ACHN (cell line): ENCODE data around the gene TST.

Source experiments
- DNase-seq: peaks from one replicate; pipeline ENCODE4 v3.0.0-alpha.2; 2015
- in situ Hi-C: cut with HindIII; loops from 2 replicates; pipeline ENCODE4 v1.10.0; 2017; ENCODE audit warnings: low sequenced_read_pairs, low pct_ligation_motif_present, low pct_unique_long_range_greater_than_20kb

TST gene

DNA sequence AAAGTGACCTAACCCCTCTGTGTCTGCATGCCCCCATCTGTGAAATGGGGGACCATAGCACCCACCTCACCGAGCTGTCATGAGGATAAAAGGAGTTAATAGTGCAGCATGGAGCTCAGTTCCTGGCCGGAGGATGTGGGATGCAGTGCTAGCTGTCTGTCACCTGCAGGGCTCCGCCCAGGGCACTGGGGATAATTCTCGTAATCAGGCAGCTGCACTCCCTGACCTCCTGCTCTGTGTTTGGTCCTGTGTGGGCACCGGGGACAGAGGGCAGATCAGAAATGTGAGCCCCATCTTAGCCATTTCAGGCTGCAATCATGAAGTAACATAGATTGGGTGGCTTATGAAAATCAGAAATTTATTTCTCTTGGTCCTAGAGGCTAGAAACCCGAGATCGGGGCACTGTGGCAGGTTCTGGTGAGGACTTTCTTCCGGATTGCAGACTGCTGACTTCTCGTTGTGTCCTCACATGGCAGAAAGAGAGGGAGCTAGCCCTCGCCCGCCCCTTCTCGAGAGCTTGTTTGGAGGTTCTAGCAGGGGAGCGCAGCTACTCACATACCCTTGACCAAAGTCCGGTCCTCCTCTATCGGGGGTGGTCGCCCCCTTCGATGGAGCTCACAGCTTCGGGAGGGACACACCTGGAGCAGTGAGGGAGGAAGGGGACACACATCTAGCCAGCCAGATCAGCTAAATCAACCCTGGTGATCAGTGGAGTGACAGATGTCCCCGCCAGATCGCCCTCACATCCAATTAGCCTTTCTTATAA lies 35.5 kb upstream of the TST start:
- no peak for DNase-seq
- in situ Hi-C loops: no loop called here

DNA sequence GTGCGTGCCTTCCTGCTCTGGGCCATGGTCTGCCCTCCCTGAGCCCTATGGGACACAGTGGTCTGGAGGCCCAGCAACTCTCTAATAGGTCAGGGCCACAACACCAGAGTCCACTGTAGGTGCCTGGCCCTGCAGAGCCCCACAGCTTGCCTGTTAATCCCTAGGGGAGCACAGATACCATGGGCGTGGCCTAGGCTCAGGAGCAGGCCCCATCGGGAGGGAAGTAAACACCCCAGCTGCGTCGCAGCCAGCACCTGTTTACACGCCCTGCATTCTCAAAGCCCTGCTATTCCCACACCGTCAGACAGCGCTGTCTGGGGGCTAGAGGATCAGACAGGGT lies 34.8 kb upstream of the TST start:
- in situ Hi-C loops: no loop called here
- DNase-seq: no peak

DNA sequence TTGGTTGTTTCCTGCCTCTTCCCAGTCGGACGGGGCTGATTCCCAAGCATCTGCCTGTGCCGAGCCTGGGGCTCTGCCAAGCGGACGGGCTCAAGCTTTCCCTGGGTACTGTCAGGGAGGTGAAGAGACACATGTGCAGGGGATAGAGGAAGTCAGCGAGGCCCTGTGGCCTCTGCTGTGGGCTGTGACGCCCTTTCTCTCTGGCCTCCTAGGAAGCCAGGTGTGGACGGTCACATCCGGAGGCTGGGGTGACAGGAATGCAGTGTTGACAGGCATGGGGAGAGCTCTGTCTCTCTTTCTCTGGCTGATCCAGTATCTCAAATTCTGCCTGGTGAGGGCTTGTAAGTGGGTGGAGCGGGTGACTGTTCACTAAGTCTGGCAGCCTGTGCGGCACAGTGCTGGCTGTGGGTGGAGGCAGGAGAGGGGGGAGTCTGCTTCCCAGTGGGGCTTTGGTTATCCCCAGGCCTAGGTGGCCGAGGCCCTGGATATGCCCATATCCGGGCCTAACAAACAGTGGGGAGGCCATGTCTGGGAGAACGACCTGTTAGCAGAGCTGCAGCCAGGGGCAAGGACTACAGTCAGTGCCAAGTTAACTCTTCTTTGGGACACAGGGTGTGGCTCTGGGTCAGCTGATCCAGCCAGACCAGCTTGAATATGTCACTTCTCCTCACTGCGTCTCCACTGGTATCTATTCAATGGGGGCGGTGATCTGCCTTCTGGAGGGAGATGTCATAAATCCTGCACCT lies 34.2 kb upstream of the TST start:
- in situ Hi-C loops: no loop called here
- no peak for DNase-seq

DNA sequence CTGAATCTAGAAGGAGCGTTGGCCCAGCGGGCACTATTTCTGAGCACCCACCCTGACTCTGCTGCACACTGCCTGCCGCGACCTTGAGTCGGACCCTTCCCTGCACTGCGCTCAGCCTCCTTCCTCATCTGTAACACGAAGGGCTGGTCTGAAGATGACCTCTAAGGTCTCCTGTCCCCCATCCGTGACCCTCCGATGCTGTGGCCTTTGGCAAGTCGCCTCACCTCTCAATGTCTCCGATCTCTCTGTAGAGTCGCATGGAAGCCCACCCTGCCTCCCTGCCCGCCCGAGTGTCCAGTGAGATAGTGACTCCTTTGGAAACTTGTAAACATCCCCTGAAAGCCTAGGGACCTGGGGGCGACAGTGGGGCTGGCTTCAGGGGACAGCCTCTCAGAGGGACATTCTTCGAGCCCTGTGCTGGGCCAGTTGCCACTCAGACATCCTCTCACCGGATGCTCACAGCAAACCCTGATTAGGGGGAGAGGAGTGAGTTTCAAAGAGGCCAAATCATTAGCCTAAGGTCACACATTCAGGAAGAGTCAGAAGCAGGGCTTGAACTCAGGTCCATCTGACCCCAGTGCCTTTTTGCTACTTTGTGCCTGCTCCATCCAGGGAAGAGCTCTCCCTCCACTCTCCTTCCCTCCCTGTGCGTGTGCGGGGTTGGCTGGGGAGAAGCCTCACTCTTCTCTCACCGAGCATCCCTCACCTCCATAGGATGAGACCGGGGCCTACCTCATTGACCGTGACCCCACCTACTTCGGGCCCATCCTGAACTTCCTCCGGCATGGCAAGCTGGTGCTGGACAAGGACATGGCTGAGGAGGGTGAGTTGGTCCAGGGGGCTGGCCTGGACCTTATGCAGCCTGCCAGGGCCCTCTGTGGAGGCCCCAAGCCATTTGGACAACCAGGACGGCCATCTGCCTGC lies 33.4 kb upstream of the TST start:
- in situ Hi-C loops: no loop called here
- DNase-seq: no peak

DNA sequence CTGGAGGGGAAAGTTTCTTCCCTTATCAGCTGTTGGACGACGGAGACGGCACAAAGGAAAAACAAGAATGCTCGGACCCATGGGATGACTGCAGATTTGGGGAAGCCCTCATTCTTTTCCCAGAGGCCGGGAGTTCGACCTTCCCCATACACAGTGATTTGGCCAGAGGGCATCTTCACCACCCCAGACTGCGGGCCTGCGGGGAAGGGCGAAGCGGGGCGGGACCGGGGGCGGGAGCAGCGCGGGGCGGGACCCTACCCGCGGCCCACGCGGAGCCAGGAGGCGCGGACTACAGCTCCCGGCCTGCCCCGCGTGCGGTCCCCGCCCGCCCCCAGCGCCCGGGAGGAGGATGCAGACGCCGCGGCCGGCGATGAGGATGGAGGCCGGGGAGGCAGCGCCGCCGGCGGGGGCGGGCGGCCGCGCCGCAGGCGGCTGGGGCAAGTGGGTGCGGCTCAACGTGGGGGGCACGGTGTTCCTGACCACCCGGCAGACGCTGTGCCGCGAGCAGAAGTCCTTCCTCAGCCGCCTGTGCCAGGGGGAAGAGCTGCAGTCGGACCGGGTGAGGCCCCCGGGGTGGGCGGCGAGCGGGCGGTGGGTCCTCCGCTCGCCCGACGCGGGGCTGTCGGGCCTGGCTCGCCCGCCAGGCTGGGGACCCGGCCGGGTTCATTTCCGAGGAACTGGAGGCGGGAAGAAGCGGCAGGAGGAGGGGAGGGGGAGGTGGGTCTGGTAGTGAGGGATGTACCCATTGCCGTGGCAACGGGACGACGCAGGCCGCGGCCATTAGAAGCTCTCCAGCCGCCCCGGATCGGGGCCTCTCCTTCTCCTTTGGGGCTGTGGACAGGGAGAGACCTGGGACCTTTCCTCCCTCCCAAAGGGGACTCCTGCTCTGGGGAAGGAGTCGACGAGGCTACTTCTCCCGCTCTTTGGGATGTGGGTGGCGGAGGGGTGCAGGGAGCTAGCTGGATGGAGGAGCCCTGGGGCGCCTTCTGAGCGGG lies 32.4 kb upstream of the TST start, which contains the start of gene KCTD17:
Gene KCTD17 (plus strand): TSS at position 352 of the 995 bp plus-strand sequence. CDS start 19 bp downstream, at position 371.
- in situ Hi-C loops: no loop called here
- DNase-seq: peak; percentile 72

DNA sequence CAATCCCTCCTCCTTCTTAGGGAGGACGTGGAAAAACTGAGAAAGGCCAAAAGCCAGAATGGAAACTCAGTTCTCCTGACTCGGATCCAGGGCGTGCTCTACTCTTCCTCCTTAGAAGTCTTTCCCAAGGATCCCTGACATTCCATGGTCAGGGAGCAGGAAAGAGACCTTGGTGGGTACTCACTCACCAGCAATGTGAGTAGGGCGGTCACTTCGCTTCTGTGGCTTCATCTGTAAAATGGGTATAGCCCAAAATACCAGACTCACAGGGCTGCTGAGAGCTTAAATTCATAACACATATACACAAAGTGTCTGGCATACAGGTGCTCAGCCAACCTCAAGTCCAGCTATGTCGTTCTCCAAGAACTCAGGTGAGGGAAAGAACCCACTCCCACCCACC lies 31.7 kb upstream of the TST start:
- in situ Hi-C loops: no loop called here
- DNase-seq: no peak

DNA sequence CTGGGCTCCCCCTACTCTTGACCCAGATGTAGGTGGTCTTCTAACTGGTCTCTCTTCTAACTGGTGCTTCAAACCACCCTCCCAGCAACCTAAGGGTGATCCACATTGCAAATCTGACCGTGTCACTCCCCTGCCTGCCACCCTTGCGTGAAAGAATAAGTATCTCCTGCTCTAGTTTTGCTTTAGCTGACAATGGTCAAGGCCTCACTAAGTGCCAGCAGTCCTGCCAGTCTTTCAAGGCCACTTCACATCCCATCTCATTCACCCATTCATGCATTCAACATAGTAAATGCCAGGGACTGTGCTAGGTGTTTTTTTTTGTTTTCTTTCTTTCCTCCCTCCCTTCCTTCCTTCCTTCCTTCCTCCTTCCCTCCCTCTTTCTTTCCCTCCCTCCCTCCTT lies 30.0 kb upstream of the TST start:
- no peak for DNase-seq
- in situ Hi-C loops: no loop called here

DNA sequence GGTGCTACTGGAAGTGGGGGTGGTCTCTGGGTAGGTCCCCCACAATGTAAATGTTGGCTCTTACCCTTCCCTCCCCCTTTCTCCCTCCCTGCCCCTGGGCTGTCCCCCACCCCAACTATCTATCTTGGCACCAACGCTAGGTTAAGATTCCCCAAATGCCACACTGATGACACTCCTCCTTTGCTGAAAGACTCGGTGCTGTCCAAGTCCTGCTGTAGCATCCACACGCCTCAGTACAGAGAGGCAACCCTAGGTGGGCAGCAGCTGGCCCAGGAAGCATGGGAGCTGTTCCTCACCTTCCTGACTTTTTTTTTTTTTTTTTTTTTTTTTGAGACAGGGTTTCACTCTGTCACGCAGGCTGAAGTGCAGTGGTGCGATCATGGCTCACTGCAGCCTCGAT lies 28.9 kb upstream of the TST start:
- DNase-seq: no peak
- in situ Hi-C loops: no loop called here

DNA sequence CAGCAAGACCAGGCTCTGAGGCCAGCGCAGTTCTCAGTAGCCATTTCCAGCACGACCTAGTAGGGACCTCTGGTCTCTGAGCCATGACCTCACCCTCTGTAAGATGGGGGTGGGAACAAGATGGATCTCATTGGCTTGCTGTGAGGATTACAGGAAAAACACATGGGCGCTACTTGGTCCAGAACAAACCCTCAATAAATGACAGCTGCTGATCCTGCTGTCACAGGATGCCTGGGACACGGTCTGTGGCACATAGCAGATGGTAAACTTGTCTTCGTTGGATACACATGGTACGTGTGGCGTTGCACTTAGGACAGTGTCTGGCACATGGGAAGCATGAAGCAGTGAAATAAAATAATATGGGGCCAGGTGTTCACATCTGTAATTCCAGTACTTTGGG lies 27.8 kb upstream of the TST start:
- no peak for DNase-seq
- in situ Hi-C loops: no loop called here

DNA sequence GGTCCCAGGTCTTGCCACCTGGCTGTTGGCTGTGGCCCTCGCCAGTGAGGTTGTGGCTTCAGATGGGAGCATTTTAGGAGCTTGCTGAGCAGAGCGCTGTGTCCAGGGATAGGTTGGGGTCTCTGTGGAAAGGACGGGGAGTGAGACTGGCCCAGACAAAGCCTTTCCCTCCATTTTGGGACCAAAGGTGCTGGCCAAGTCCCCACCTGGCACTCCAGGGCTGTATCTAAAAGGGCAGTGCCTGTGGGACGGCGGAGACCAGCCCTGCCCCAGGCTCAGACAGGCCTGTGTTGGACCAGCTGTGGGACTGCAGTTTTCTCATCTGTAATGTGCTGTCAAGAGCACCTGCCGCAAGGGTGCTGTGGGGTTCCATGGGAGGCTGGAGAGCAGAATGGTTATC lies 27.3 kb upstream of the TST start:
- no peak for DNase-seq
- in situ Hi-C loops: no loop called here

DNA sequence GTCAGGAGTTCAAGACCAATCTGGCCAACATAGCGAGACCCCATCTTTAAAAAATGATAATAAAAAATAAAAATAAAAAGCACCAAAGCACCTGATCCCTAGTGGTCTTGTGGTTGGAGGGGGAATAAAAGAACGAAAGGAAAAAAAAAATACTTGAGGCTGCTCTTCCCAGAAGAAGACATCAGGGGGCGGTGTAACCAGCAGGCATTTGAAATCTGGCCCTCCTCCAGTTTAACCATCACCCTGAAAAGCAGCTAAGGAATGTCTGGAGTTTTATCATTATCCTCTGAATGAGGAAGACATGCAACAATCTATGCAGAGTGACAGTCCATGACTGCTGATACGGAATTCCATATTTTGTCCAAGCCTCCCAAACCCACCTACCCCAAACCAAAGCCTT lies 26.7 kb upstream of the TST start:
- in situ Hi-C loops: no loop called here
- peak; percentile 64 for DNase-seq

DNA sequence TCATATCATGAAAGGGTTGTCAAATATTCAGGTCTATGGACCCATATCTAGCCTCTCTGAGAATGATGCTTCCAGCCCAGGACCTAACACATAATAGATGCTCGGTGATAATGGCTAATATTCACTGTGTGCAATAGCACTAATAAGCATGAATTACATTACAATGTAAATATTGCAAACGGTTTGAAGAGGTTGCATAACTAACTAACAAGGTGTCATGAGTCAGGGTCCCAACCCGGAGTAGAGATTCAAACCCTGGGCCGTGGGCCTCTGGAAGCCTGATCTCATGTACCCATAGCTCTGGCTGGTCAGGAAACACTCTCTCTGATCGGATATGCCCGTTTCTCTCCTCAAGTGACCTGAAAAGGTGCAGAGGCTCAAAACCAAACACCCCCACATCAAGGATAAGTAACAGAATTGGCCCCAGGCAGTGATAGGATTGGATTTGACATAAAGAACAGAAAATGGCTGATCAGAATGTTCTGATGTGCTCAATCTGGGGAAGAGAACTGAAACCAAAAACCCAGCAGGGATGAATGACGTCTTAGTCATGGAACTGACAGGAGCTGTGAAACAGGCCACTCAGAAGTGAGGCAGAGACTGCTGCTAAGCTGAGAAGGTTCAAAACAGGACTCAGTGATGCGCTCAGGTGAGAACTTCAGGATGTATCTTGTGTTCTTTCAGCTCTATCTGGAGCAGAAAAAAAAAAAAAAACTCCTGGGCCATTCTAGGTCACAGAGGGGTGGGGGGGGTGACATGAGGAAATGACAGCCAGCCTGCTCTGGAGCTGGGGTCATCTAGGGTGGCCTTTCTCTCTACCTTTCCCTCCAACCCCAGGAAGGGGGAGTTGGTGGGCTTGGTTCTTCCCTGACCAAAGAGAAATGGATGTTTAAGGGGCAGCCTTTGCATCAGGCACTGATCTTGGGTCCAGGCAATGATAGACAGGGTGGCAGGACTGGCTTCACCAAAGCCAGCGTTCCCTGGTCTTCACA lies 25.7 kb upstream of the TST start:
- DNase-seq: peak; percentile 24
- in situ Hi-C loops: no loop called here

DNA sequence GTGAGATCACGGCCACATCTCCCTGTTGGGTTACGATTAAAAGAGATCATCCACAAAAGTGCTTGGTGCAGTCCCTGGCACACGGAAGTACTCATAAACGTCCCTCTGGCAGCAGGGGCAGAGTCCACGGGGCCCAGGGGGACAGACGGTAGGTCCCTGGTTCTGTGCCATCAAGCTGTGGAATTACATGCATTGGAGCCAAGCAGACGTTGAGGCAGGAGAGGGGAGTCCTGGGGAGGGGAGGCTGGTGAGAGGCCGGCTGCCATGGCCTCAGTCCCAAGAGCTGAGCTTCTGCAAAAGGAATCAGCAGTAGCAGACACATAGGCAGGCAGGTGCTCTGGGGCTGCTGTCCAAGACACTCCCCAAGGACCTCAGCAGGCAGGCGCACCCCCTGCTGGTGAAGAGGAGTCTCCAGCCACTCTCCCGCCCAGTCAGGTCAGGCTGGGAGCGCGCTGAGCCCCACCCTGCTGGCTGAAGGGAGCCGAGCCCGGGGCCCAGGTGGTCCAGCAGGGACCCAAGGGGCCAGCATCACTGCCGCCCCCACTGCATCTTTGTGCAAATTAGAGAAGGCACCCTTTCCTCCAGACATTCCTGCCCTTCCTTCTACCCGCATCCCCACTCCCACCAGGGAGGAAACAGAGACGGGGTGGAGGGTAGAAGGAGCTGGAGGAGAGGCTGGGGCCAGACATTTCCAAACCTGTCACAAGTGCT lies 24.7 kb upstream of the TST start:
- DNase-seq: peak; percentile 77
- in situ Hi-C loops: no loop called here

DNA sequence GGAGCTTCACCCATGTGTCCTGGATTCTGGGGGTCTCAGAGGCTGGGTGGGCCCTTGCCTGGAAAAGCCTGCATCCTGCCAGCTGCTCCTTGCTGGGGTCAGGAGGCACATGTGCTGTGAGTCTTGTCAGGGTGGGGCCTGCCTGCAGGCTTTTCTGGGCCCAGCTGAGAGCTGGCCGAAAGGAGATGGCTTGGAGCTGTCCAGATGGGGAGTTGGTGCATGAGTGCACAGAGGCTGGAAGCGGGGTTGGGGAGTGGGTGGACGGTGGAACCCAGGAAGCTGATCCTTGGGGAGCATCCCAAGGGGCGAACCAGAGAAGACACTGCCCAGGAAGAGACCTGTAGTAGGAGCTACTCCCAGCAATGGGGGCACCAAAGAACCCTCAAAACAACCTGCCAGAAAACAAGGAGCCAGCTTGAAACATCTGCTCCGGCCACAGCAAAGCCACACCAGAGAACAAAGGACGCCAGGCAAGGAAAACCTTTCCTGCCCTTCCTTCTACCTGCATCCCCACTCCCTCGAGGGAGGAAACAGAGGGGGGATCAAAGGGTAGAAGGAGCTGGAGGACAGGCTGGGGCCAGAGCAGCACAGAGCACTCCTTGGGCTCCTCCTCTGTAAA lies 24.1 kb upstream of the TST start:
- in situ Hi-C loops: no loop called here
- DNase-seq: no peak

DNA sequence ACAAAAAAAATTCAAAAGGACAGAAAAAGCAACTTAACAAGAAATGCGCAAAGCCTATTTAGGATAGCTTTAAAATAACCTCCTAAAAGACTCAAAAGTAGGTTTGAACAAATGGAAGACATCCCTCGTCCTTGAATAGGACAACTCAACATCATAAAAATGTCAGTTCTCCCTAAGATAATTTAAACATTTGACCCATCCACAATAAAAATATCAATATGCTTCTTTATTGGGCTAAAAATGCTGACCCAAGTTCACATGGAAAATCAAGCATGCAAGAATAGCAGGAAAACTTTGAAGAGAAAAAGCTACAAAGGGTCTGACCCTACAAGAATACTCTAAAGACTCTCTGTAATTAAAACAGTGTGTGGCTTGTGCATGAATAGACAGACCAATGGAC lies 20.2 kb upstream of the TST start:
- no peak for DNase-seq
- in situ Hi-C loops: no loop called here

DNA sequence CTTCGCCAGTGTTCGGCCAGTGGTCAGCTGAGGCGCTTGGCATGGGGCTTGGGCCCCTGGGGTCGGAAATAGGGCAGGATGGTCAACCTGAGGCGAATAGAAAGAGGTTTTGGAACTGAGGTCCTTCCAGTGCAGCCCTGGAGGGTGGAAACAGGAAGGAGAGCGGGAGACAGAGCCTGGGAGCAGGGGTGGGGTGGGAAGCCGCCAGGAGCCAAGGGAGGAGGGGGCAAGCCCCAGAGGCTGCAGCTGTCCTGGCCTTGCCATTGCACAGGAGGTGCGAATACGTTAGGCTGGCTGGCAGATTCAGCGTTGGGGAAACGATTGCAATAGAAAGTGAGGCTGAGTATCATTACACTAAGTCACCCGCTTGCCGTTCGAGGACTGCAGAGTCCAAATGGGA lies 18.4 kb upstream of the TST start:
- in situ Hi-C loops: no loop called here
- no peak for DNase-seq
